Mucosa of descending colon (tissue), 3 donors: ENCODE data around the gene HARS2. TPM values are rescaled to one million over a fixed set of nuclear protein-coding genes. Genes with fewer than 3 reads are reported as not detected.

Experiments used
- ATAC-seq: fragments of 200-7000 bp; cut with Tn5 transposase; one replicate; pipeline ENCODE4 v1.9.1; 2020; ENCODE audit warnings: mild to moderate bottlenecking, moderate library complexity
- DNase-seq, 3 donors: peaks; one replicate each; pipeline ENCODE4 v3.0.0-alpha.2; 2020
- H3K36me3 ChIP-seq: fragments of 200-600 bp; one replicate; pipeline ENCODE4 v1.8.0; 2021; ENCODE audit warnings: low read depth, mild to moderate bottlenecking
- H3K4me1 ChIP-seq: fragments of 200-600 bp; one replicate; pipeline ENCODE4 v1.8.0; 2021; ENCODE audit warnings: low read depth, mild to moderate bottlenecking
- H3K4me3 ChIP-seq: fragments of 200-600 bp; one replicate; pipeline ENCODE4 v1.8.0; 2021; ENCODE audit warnings: mild to moderate bottlenecking
- H3K9me3 ChIP-seq: fragments of 200-600 bp; one replicate; pipeline ENCODE4 v1.8.0; 2021; ENCODE audit warnings: mild to moderate bottlenecking
- CTCF ChIP-seq: fragments of 200-600 bp; IDR thresholded peaks from one replicate; pipeline ENCODE4 v1.8.0; 2022; ENCODE audit warnings: antibody characterized with exemption, mild to moderate bottlenecking
- intact Hi-C, 2 donors: fragments of 100-400 bp; cut with DNase I in 1 of 2; cut with micrococcal nuclease in 1 of 2; formaldehyde crosslinking; loops; one replicate each; pipeline versions ENCODE4 v1.11.0 to v1.11.1; 2022; cut with DNase I, micrococcal nuclease
- microRNA-seq: library from miRNA; unstranded; fragments of <30 nt; microRNA quantifications from one replicate; pipeline ENCODE4, GENCODE V29; 2019
- total RNA-seq, 3 donors: library from RNA; stranded (reverse); fragmentation: NEBNext Ultra II Directional in 2 of 3; extraction: Animal tissue kit (Norgen Biotek cat#: 25700) in 2 of 3; gene quantifications; one replicate each; pipeline versions ENCODE4 v1.2.1 to v1.2.4, GENCODE V29; 2021 to 2023
- donor health status: DM: no; HTN: no; CAD: no; lungs with moderate emphysema.
- donor health status: DM: no; HTN: no; CAD: no.
- donor health status: DM: no; HTN: yes; CAD: no.

The HARS2 gene
- total RNA-seq, 3 donors from 2014 or later, result 28.9 to 43.3 (median 39.6) TPM

- no peak overlapping the region for H3K4me3 ChIP-seq
- DNase-seq (peak in 2 of 3 donors; percentile 30 to 46), ATAC-seq (peak; percentile 77)
- intact Hi-C loops, result no loop called here
- no peak for TF ChIP-seq CTCF
- H3K4me1 ChIP-seq, result no peaks in the 10 kb centered on the region
- H3K36me3 ChIP-seq, result no peaks in the 10 kb centered on the region
- no peaks in the 10 kb centered on the region for H3K9me3 ChIP-seq
Observed at GRCh38 chr5:140725799-140726471, 34.7 kb downstream of the HARS2 start.

GRCh38 chr5:140733098-140733497 lies 41.8 kb downstream of the HARS2 start:
- intact Hi-C loops, result no loop called here
- no peaks in the 10 kb centered on the region for H3K4me1 ChIP-seq

GRCh38 chr5:140734354-140734753 lies 43.1 kb downstream of the HARS2 start:
- TF ChIP-seq CTCF, result no peak
- Histone ChIP-seq H3K36me3 (no peaks in the 10 kb centered on the region), H3K4me1 (no peaks in the 10 kb centered on the region), H3K9me3 (no peaks in the 10 kb centered on the region), H3K4me3 (no peak overlapping the region)
- DNase-seq (no peak), ATAC-seq (no peak)
- intact Hi-C loops, result no loop called here

More at GRCh38 chr5:140733098-140733497, 41.8 kb downstream of the HARS2 start:
- Histone ChIP-seq H3K36me3 (no peaks in the 10 kb centered on the region), H3K9me3 (no peaks in the 10 kb centered on the region), H3K4me3 (no peak overlapping the region)
- ATAC-seq (no peak), DNase-seq (no peak)
- TF ChIP-seq CTCF, result no peak

GRCh38 chr5:140737486-140737885 lies 46.2 kb downstream of the HARS2 start:
- no peak for TF ChIP-seq CTCF
- Histone ChIP-seq H3K4me1 (no peaks in the 10 kb centered on the region), H3K4me3 (no peak overlapping the region), H3K9me3 (no peaks in the 10 kb centered on the region), H3K36me3 (no peaks in the 10 kb centered on the region)
- intact Hi-C loops, result no loop called here
- no peak for ATAC-seq
- no peak for DNase-seq

GRCh38 chr5:140741967-140742366 lies 50.7 kb downstream of the HARS2 start:
- intact Hi-C loops, result no loop called here
- ATAC-seq, result no peak

More at GRCh38 chr5:140741967-140742366, 50.7 kb downstream of the HARS2 start:
- TF ChIP-seq CTCF, result no peak
- Histone ChIP-seq H3K4me3 (no peak overlapping the region), H3K4me1 (no peaks in the 10 kb centered on the region), H3K36me3 (no peaks in the 10 kb centered on the region), H3K9me3 (peaks cover 7% of the 10 kb centered on the region)
- no peak for DNase-seq

Small RNA genes lying within 50 kb of the gene (microRNA-seq; reads per million reads assigned to microRNA genes)
- gene MIR3655, result 0.70 reads per million

Other genes with a start within 250 kb of the HARS2 start
- 10 to 100 TPM; 18.5 to 51.9 (median 23.1) TPM for gene EIF4EBP3, start 143.8 kb upstream of the HARS2 start, total RNA-seq
- 10 to 100 TPM; 27.9 to 38.0 (median 31.8) TPM for gene SRA1, start 134.0 kb upstream of the HARS2 start, total RNA-seq
- gene APBB3, start 126.9 kb upstream of the HARS2 start, total RNA-seq, result 10 to 100 TPM; 18.8 to 32.5 (median 21.2) TPM
- 10 to 100 TPM; 65.5 to 96.9 (median 93.8) TPM for gene SLC35A4, start 126.6 kb upstream of the HARS2 start, total RNA-seq
- 10 to 100 TPM; 35.8 to 92.8 (median 90.9) TPM for gene CD14, start 58.3 kb upstream of the HARS2 start, total RNA-seq
- gene TMCO6, start 52.0 kb upstream of the HARS2 start, total RNA-seq, result 10 to 100 TPM; 13.6 to 21.7 (median 16.8) TPM
- 10 to 100 TPM; 63.5 to 93.1 (median 83.0) TPM for gene NDUFA2, start 43.8 kb upstream of the HARS2 start, total RNA-seq
- gene IK, start 43.6 kb upstream of the HARS2 start, total RNA-seq, result 10 to 100 TPM; 79.8 to 98.1 (median 79.9) TPM
- 10 to 100 TPM; 32.3 to 42.3 (median 42.2) TPM for gene WDR55, start 26.6 kb upstream of the HARS2 start, total RNA-seq
- 1 to 10 TPM in 2 of 3 donors, under 1 TPM in 1; 0.95 to 1.6 (median 1.1) TPM for gene DND1, start 17.9 kb upstream of the HARS2 start, total RNA-seq
- 10 to 100 TPM; 44.5 to 58.3 (median 56.4) TPM for gene HARS1, start 85 bp upstream of the HARS2 start, total RNA-seq
- 10 to 100 TPM; 43.8 to 59.7 (median 45.9) TPM for gene ZMAT2, start 9.0 kb downstream of the HARS2 start, total RNA-seq
- gene PCDHA1, start 94.7 kb downstream of the HARS2 start, total RNA-seq, result under 1 TPM in 1 of 3 donors, not detected in 2; 0.32 TPM
- gene PCDHA2, start 103.4 kb downstream of the HARS2 start, total RNA-seq, result under 1 TPM in 1 of 3 donors, not detected in 2; 0.32 TPM
- 1 to 10 TPM in 1 of 3 donors, under 1 TPM in 1, not detected in 1; 0.06 to 1.3 TPM for gene PCDHA3, start 109.6 kb downstream of the HARS2 start, total RNA-seq
- under 1 TPM; 0.24 to 0.93 (median 0.85) TPM for gene PCDHA4, start 115.6 kb downstream of the HARS2 start, total RNA-seq
- under 1 TPM; 0.10 to 0.35 (median 0.26) TPM for gene PCDHA5, start 130.2 kb downstream of the HARS2 start, total RNA-seq
- gene PCDHA6, start 136.5 kb downstream of the HARS2 start, total RNA-seq, result under 1 TPM; 0.29 to 0.47 (median 0.35) TPM
- gene PCDHA7, start 142.8 kb downstream of the HARS2 start, total RNA-seq, result under 1 TPM in 2 of 3 donors, not detected in 1; 0.35 to 0.41 TPM
- under 1 TPM in 2 of 3 donors, not detected in 1; 0.14 to 0.19 TPM for gene PCDHA8, start 149.7 kb downstream of the HARS2 start, total RNA-seq
- under 1 TPM in 2 of 3 donors, not detected in 1; 0.16 to 0.17 TPM for gene PCDHA9, start 156.9 kb downstream of the HARS2 start, total RNA-seq
- gene PCDHA10, start 164.4 kb downstream of the HARS2 start, total RNA-seq, result under 1 TPM; 0.27 to 0.47 (median 0.29) TPM
- gene PCDHA11, start 177.5 kb downstream of the HARS2 start, total RNA-seq, result under 1 TPM in 2 of 3 donors, not detected in 1; 0.19 to 0.58 TPM
- under 1 TPM in 2 of 3 donors, not detected in 1; 0.14 to 0.41 TPM for gene PCDHA12, start 183.9 kb downstream of the HARS2 start, total RNA-seq
- gene PCDHA13, start 190.7 kb downstream of the HARS2 start, total RNA-seq, result under 1 TPM in 2 of 3 donors, not detected in 1; 0.23 to 0.32 TPM
- gene PCDHAC1, start 234.8 kb downstream of the HARS2 start, total RNA-seq, result under 1 TPM; 0.14 to 0.95 (median 0.24) TPM